Measurements from ENCODE around the gene C8G.

C8G gene

GRCh38 chr9:136985853-136986252, 40.8 kb downstream of the C8G start:
- no peak for DNase-seq

- no peak for DNase-seq
These were observed 43.8 kb downstream of the C8G start for GRCh38 chr9:136988872-136989271.

- DNase-seq: no peak
These were observed 45.3 kb downstream of the C8G start for GRCh38 chr9:136990242-136990911.

DNA sequence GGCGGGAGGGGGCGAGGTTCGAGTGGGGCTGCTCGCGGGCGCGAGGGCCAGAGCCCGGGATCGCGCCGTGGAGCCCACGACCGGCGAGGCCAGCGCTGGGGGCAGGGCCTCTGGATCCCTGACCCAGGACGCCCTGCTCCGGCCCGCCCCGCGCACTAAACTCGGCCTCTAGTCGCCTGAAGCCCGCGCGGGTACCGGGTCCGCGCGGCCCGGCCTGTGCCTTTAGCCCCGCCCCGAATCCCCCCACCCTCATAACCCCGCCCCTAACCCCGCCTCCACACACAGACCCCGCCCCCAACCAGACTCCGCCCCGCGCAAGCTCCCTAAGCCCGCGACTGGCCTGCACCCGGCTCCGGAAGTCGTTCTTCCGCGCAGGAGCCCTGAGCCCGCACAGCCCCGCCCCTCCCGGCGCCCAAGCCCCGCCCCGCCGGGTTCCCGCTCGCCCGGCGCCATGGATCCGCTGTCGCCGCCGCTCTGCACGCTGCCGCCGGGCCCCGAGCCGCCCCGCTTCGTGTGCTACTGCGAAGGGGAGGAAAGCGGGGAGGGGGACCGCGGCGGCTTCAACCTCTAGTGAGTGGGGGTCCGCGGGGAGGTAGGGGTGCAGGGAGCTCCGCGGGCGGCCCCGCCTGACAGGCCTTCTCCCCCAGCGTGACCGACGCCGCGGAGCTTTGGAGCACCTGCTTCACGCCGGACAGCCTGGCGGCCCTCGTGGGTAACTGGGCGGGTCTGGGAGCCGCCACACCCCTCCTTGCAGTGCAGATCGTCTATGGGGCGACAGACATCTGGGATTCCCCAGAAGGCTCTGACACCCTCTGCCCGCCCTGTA, 47.2 kb downstream of the C8G start, which contains the start of gene PAXX:
Gene PAXX (plus strand): TSS at position 430 of the 826 bp plus-strand sequence. CDS start 22 bp downstream, at position 452.
- peak; percentile 90 for DNase-seq

DNA sequence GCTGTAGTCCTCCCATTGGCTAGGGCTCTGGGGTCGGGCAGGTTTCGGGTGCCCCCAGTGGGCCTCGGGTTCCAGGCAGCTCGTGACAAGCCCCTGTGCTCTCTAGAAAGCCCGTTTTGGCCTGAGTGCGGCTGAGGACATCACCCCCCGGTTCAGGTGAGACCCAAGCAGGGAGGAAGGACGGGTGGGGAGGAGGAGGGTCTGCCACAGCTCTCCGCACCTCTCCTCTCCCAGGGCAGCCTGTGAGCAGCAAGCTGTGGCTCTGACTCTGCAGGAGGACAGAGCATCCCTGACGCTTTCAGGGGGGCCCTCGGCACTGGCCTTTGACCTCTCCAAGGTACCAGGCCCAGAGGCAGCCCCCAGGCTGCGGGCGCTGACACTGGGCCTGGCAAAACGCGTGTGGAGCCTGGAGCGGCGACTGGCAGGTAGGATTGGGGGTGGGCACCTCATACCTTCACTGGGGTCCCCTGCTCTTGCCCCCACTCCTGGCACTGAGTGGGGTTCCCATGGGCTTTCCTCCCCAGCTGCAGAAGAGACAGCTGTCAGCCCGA, 47.9 kb downstream of the C8G start:
- DNase-seq: no peak

DNA sequence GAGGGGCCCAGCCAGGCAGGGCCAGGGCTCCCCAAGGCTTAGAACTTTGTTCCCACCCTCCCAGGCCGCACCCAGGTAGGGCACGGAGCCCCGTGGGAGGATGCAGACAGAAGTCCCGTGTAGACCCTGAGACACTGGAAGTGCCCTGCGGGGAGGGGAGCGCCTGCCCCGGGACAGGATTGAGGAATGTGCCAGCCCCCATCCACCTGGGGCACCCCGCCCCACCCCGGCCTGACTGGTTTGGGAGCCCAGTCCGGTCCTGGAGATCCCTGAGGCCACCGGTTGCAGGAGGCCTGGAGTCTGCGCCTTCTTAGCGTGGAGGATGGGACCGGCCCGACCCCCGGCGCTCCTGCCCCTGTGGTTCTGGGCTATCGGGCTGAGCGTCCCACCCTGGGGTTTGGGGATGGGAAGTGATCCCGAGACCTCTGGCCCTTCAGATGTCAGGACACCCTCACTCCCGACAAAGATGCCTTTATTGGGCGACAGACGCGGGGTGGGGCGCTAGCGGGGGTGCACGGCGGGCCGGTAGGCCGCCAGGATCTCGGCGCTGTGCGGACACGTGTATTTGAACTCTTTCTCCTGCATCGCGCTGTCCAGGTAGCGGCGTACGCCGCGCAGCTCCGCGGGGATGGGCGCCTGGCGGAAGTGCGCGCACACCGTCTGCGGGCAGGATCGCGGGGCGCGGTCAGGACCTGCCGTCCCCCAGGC, 49.3 kb downstream of the C8G start:
- no peak for DNase-seq

GRCh38 chr9:136994888-136995230, 49.8 kb downstream of the C8G start:
- no peak for DNase-seq

GRCh38 chr9:136995362-136995761, 50.3 kb downstream of the C8G start:
- DNase-seq: no peak

DNA sequence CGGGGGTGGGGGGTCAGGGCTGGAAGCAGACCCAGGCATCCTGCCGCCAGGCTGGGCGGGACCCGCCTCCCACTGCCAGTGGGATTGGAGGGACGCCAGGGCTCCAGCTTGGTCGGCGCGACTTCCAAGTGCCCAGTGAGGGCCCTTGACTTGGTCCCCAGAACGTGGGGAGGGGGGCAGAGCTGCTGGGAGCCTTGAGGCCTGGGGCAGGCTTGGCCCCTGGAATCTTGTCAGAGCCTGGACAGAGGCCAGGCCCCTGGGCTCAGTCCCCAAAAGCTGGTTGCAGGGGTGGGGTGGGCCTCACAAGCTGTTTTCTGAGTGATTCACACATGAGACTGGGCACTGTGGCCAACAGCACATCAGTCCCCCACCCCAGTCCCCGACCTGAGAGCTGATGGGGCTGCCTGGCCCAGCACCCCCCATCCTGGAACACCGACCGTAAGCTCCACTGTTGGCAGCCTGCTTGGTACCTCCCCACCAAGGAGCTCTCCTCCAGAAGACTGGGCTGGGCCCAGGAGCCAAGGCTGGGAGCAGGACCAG, 50.8 kb downstream of the C8G start:
- no peak for DNase-seq
